ENCODE measurements around the gene RRH.
"Not testable (repeated sequence)": the region's sequence is repeated elsewhere in the genome, so short reads cannot be mapped to it uniquely, and the experiment has no call there.

RRH gene

DNA sequence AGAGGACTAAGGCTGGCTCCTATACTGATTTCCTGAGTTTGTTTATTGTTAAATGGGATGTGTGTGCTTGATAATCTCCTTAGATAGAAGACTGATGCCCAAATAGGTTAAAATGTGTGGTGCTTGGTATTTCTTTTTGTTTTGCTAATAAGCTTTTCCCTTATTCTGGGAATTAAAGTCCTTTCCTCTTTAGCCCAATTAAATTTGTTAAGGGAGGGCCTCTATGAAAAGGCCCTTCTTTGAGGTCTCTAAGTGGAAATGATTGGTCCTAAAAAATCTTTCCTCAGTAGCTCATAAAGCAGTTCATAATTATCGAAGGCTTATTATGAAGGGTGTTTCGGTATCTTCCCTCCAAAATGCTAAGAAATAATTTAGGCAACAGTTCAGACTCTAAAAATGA lies at the start of gene RRH:
TSS of gene RRH (plus strand) at position 301 of the 400 bp plus-strand sequence. CDS start at position 357, 56 bp downstream.
- peaks cover 31% of the 10 kb centered on the region for H3K36me3 ChIP-seq (ENCODE audit: insufficient read depth, low read length)
- no peak within 1 kb of the TSS for H3K27ac ChIP-seq
- TF ChIP-seq POLR2AphosphoS5 (IDR thresholded peaks at IDR 0.05; ENCODE audit: borderline replicate concordance, low read depth, low read length) = no peak
- TF ChIP-seq EZH2 (IDR thresholded peaks at IDR 0.05) = no peak
- no peak for TF ChIP-seq FOXP2 (optimal IDR thresholded peaks at IDR 0.05; ENCODE audit: control extremely low read depth, extremely low read length, insufficient read depth)
- no peak for DNase-seq (ENCODE audit: low read depth, low spot score)
- no peaks in the 10 kb centered on the region for H3K9me3 ChIP-seq (ENCODE audit: low read depth, low read length)
- H3K4me3 ChIP-seq = no peak within 1 kb of the TSS
- no peak within 1 kb of the TSS for H3K9ac ChIP-seq (ENCODE audit: insufficient read length)

DNA sequence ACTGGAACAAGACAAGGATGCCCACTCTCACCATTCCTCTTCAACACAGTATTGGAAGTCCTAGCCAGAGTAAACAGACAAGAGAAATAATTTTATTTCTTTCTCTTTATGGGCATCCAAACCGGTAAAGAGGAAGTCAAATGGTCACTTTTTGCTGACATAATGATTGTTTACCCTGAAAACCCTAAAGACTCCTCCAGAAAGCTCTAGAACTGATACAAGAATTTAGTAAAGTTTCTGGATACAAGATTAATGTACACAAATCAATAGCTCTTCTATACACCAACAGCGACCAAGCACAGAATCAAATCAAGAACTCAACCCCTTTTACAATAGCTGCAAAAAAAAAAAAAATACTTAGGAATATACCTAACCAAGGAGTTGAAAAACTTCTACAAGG lies 45.7 kb upstream of the RRH start:
- H3K4me3 ChIP-seq; H3K9me3 ChIP-seq (ENCODE audit: low read depth, low read length); H3K27ac ChIP-seq; H3K36me3 ChIP-seq (ENCODE audit: insufficient read depth, low read length); DNase-seq (ENCODE audit: low read depth, low spot score); H3K9ac ChIP-seq (ENCODE audit: insufficient read length): not testable (repeated sequence)

- H3K36me3 ChIP-seq (ENCODE audit: insufficient read depth, low read length) = no peaks in the 10 kb centered on the region
- H3K9me3 ChIP-seq (ENCODE audit: low read depth, low read length) = no peaks in the 10 kb centered on the region
- no peak overlapping the region for H3K27ac ChIP-seq
- TF ChIP-seq POLR2AphosphoS5 (IDR thresholded peaks at IDR 0.05; ENCODE audit: borderline replicate concordance, low read depth, low read length) (no peak), EZH2 (IDR thresholded peaks at IDR 0.05) (no peak), FOXP2 (optimal IDR thresholded peaks at IDR 0.05; ENCODE audit: control extremely low read depth, extremely low read length, insufficient read depth) (no peak)
- no peak for DNase-seq (ENCODE audit: low read depth, low spot score)
- H3K4me3 ChIP-seq = no peak overlapping the region
- no peak overlapping the region for H3K9ac ChIP-seq (ENCODE audit: insufficient read length)
Measured at GRCh38 chr4:109786846-109787245, 40.9 kb upstream of the RRH start.

DNA sequence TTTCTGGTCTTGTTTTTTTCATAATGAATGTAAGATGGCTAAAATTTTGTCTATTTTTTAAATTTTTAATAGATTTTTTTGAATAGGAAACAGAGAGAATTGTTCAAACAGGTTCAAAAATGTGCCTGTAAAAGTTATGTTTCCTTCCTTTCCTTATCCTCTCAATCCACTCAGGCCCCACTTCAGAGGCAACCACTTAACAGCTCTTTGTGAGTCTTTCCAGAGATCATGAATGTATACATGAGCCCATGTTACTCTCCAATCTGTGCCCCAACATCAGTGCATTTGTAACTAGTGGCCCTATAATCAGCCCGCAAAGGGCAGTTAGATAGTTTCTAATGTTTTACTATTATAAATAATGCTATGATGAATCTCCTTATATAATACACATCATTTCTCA lies 40.0 kb upstream of the RRH start:
- no peaks in the 10 kb centered on the region for H3K9me3 ChIP-seq (ENCODE audit: low read depth, low read length)
- H3K4me3 ChIP-seq = no peak overlapping the region
- no peak overlapping the region for H3K9ac ChIP-seq (ENCODE audit: insufficient read length)
- no peak overlapping the region for H3K27ac ChIP-seq
- no peak for TF ChIP-seq FOXP2 (optimal IDR thresholded peaks at IDR 0.05; ENCODE audit: control extremely low read depth, extremely low read length, insufficient read depth)
- TF ChIP-seq EZH2 (IDR thresholded peaks at IDR 0.05) = no peak
- no peak for TF ChIP-seq POLR2AphosphoS5 (IDR thresholded peaks at IDR 0.05; ENCODE audit: borderline replicate concordance, low read depth, low read length)
- DNase-seq (ENCODE audit: low read depth, low spot score) = no peak
- no peaks in the 10 kb centered on the region for H3K36me3 ChIP-seq (ENCODE audit: insufficient read depth, low read length)

DNA sequence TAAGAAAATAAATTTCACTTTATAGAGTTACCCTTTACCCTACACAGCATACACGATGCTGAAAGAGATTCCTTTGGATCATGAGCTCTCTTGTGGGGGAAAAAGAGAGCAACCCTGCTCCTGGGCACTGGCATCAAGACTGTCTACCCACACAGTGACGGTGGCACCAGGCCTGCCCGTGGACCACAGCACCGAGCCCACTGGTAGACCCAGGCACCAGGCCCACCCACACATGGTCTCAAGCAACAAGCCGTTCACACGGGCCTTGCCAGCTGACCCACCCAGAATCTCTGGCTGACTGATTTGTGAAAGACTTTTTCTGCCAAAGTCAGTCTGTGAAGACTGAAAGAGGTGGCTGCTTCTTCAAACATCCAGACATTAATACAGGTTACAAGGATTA lies 32.7 kb upstream of the RRH start:
- Histone ChIP-seq H3K4me3 (no peak overlapping the region), H3K9me3 (ENCODE audit: low read depth, low read length) (peaks cover 9% of the 10 kb centered on the region; the same call in 1 of the 2 replicates), H3K9ac (ENCODE audit: insufficient read length) (no peak overlapping the region), H3K36me3 (ENCODE audit: insufficient read depth, low read length) (no peaks in the 10 kb centered on the region), H3K27ac (no peak overlapping the region)
- TF ChIP-seq POLR2AphosphoS5 (IDR thresholded peaks at IDR 0.05; ENCODE audit: borderline replicate concordance, low read depth, low read length) = no peak
- no peak for TF ChIP-seq EZH2 (IDR thresholded peaks at IDR 0.05)
- no peak for TF ChIP-seq FOXP2 (optimal IDR thresholded peaks at IDR 0.05; ENCODE audit: control extremely low read depth, extremely low read length, insufficient read depth)
- no peak for DNase-seq (ENCODE audit: low read depth, low spot score)

DNA sequence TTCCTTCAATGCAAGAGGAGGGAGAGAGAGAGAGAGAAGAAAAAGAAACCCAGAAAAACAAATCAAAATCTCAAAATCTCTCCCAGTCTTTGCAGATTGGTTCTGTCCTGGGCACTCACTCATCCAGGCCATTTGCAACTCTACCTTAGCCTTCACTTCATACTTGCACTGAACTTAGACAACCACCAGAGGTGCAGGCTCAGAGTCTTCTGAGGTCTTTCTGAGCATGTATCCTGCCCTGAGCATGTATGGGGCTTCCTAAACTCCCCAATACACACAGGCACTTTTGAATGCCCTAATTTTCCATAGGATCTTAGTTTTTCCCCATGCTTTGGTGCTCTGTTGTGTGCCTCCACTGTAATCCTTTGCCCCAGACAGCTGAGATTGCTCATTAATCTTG lies 28.9 kb upstream of the RRH start:
- no peak for TF ChIP-seq FOXP2 (optimal IDR thresholded peaks at IDR 0.05; ENCODE audit: control extremely low read depth, extremely low read length, insufficient read depth)
- TF ChIP-seq POLR2AphosphoS5 (IDR thresholded peaks at IDR 0.05; ENCODE audit: borderline replicate concordance, low read depth, low read length) = no peak
- no peak for TF ChIP-seq EZH2 (IDR thresholded peaks at IDR 0.05)
- no peak overlapping the region for H3K9ac ChIP-seq (ENCODE audit: insufficient read length)
- no peaks in the 10 kb centered on the region for H3K36me3 ChIP-seq (ENCODE audit: insufficient read depth, low read length)
- peaks cover 9% of the 10 kb centered on the region; the same call in 1 of the 2 replicates for H3K9me3 ChIP-seq (ENCODE audit: low read depth, low read length)
- H3K4me3 ChIP-seq = no peak overlapping the region
- no peak for DNase-seq (ENCODE audit: low read depth, low spot score)
- H3K27ac ChIP-seq = no peak overlapping the region

- no peak for TF ChIP-seq POLR2AphosphoS5 (IDR thresholded peaks at IDR 0.05; ENCODE audit: borderline replicate concordance, low read depth, low read length)
- no peak for TF ChIP-seq EZH2 (IDR thresholded peaks at IDR 0.05)
- TF ChIP-seq FOXP2 (optimal IDR thresholded peaks at IDR 0.05; ENCODE audit: control extremely low read depth, extremely low read length, insufficient read depth) = no peak
- Histone ChIP-seq H3K9ac (ENCODE audit: insufficient read length) (no peak overlapping the region), H3K4me3 (no peak overlapping the region), H3K27ac (no peak overlapping the region), H3K9me3 (ENCODE audit: low read depth, low read length) (peaks cover 3% of the 10 kb centered on the region; the same call in 1 of the 2 replicates), H3K36me3 (ENCODE audit: insufficient read depth, low read length) (no peaks in the 10 kb centered on the region)
- DNase-seq (ENCODE audit: low read depth, low spot score) = no peak
Measured at GRCh38 chr4:109801099-109801789, 26.5 kb upstream of the RRH start.

GRCh38 chr4:109801895-109802319 lies 25.9 kb upstream of the RRH start, which contains the start of gene CFI:
Gene CFI (minus strand): TSS chr4:109801999. CDS start chr4:109801971, 28 bp downstream.
- H3K9ac ChIP-seq (ENCODE audit: insufficient read length) = no peak within 1 kb of the TSS
- DNase-seq (ENCODE audit: low read depth, low spot score) = no peak
- H3K27ac ChIP-seq = no peak within 1 kb of the TSS
- no peak for TF ChIP-seq FOXP2 (optimal IDR thresholded peaks at IDR 0.05; ENCODE audit: control extremely low read depth, extremely low read length, insufficient read depth)
- no peak for TF ChIP-seq EZH2 (IDR thresholded peaks at IDR 0.05)
- no peak for TF ChIP-seq POLR2AphosphoS5 (IDR thresholded peaks at IDR 0.05; ENCODE audit: borderline replicate concordance, low read depth, low read length)
- H3K4me3 ChIP-seq = no peak within 1 kb of the TSS
- H3K9me3 ChIP-seq (ENCODE audit: low read depth, low read length) = no peaks in the 10 kb centered on the region
- no peaks in the 10 kb centered on the region for H3K36me3 ChIP-seq (ENCODE audit: insufficient read depth, low read length)

Data from SK-N-MC (cell line).